Measurements from ENCODE around the gene GPR153. TPM values are rescaled to one million over a fixed set of nuclear protein-coding genes. Genes with fewer than 3 reads are reported as not detected.

GPR153 gene
- total RNA-seq, 1 donor from 2014 or later: 1.5 TPM

GRCh38 chr1:6281511-6282402 lies 20.9 kb upstream of the GPR153 start:
- Mint-ChIP-seq H3K4me1 (ENCODE audit: low read depth) (no peaks in the 10 kb centered on the region), H3K36me3 (ENCODE audit: low read depth) (no peaks in the 10 kb centered on the region), H3K27ac (no peak overlapping the region), H3K27me3 (ENCODE audit: low read depth) (no peaks in the 10 kb centered on the region), H3K4me3 (ENCODE audit: low read depth) (no peak overlapping the region), H3K9me3 (no peaks in the 10 kb centered on the region)
- no peak for DNase-seq (ENCODE audit: low spot score)
- intact Hi-C loops (cut with micrococcal nuclease): no loop called here

DNA sequence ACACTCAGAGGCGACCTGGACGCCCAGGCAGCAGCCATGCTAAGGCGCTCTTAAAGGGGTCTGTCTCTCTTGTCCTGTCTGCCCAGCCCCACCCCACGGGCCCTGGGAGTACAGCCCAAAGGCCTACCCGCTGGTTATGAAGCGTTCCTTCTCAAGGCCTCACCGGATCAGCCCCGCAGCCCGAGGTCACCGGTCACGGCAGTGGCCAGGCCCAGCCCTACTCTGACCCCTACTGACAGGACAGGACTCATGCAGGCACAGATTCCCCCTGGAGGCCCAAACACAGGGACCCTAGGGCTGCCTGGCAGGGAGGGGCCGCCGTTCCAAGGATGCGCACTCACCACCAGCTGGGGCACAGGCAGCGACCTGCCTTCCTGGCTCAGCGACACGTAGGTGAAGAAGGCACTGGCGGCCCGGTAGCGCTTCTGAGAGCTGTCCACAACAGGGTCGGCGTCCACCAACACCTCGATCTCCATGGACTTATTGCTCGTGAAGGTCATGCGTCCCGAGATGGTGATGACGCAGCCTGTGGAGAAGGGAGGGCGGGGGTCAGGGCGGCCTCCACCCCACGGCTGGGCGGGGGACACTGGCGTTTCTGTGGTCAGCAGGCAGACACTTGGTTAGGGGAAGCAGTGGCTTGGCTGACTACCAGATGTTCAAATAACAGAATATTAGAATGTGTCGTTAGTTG lies 20.0 kb upstream of the GPR153 start:
- Mint-ChIP-seq H3K27ac (no peak overlapping the region), H3K4me1 (ENCODE audit: low read depth) (no peaks in the 10 kb centered on the region), H3K27me3 (ENCODE audit: low read depth) (no peaks in the 10 kb centered on the region), H3K4me3 (ENCODE audit: low read depth) (no peak overlapping the region), H3K9me3 (no peaks in the 10 kb centered on the region), H3K36me3 (ENCODE audit: low read depth) (no peaks in the 10 kb centered on the region)
- intact Hi-C loops (cut with micrococcal nuclease): no loop called here
- no peak for DNase-seq (ENCODE audit: low spot score)

- intact Hi-C loops (cut with micrococcal nuclease): no loop called here
- no peaks in the 10 kb centered on the region for H3K9me3 Mint-ChIP-seq
- no peaks in the 10 kb centered on the region for H3K4me1 Mint-ChIP-seq (ENCODE audit: low read depth)
- no peak for DNase-seq (ENCODE audit: low spot score)
- H3K4me3 Mint-ChIP-seq (ENCODE audit: low read depth): no peak overlapping the region
- no peaks in the 10 kb centered on the region for H3K27me3 Mint-ChIP-seq (ENCODE audit: low read depth)
- no peak overlapping the region for H3K27ac Mint-ChIP-seq
- no peaks in the 10 kb centered on the region for H3K36me3 Mint-ChIP-seq (ENCODE audit: low read depth)
Measured at GRCh38 chr1:6279613-6280383, 18.9 kb upstream of the GPR153 start.

DNA sequence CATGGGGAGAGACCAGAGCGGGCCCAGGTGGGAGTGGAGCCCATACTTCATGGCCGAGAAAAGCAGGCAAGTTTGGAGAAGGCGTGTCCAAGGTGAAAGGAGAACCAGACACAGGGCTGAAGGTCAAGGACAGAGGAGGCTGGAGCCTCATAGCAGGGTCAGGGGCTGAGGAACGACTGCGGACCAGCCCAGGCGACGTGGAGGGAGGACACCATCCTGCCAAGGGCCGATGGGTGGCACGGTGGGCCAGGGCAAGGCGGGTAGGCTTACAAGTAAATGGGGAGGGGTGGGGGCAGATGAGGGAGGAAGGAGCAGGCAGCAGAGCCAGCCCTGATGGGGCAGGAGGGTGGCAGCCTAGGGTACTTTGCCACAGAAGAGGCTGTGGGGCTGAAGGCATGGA lies 18.2 kb upstream of the GPR153 start:
- no peaks in the 10 kb centered on the region for H3K4me1 Mint-ChIP-seq (ENCODE audit: low read depth)
- H3K9me3 Mint-ChIP-seq: no peaks in the 10 kb centered on the region
- no peak overlapping the region for H3K4me3 Mint-ChIP-seq (ENCODE audit: low read depth)
- intact Hi-C loops (cut with micrococcal nuclease): no loop called here
- no peak for DNase-seq (ENCODE audit: low spot score)
- H3K36me3 Mint-ChIP-seq (ENCODE audit: low read depth): no peaks in the 10 kb centered on the region
- H3K27me3 Mint-ChIP-seq (ENCODE audit: low read depth): no peaks in the 10 kb centered on the region
- H3K27ac Mint-ChIP-seq: no peak overlapping the region

GRCh38 chr1:6278263-6278662 lies 17.4 kb upstream of the GPR153 start:
- H3K4me3 Mint-ChIP-seq (ENCODE audit: low read depth): no peak overlapping the region

GRCh38 chr1:6276811-6277555 lies 16.1 kb upstream of the GPR153 start:
- no peaks in the 10 kb centered on the region for H3K36me3 Mint-ChIP-seq (ENCODE audit: low read depth)
- no peak overlapping the region for H3K27ac Mint-ChIP-seq

More at GRCh38 chr1:6278263-6278662, 17.4 kb upstream of the GPR153 start:
- no peaks in the 10 kb centered on the region for H3K4me1 Mint-ChIP-seq (ENCODE audit: low read depth)
- no peaks in the 10 kb centered on the region for H3K9me3 Mint-ChIP-seq
- no peak overlapping the region for H3K27ac Mint-ChIP-seq
- no peaks in the 10 kb centered on the region for H3K36me3 Mint-ChIP-seq (ENCODE audit: low read depth)
- intact Hi-C loops (cut with micrococcal nuclease): no loop called here
- no peak for DNase-seq (ENCODE audit: low spot score)
- no peaks in the 10 kb centered on the region for H3K27me3 Mint-ChIP-seq (ENCODE audit: low read depth)

GRCh38 chr1:6275826-6276782 lies 15.2 kb upstream of the GPR153 start:
- no peak for DNase-seq (ENCODE audit: low spot score)
- Mint-ChIP-seq H3K9me3 (no peaks in the 10 kb centered on the region), H3K4me3 (ENCODE audit: low read depth) (no peak overlapping the region), H3K27ac (no peak overlapping the region), H3K36me3 (ENCODE audit: low read depth) (no peaks in the 10 kb centered on the region), H3K27me3 (ENCODE audit: low read depth) (no peaks in the 10 kb centered on the region), H3K4me1 (ENCODE audit: low read depth) (no peaks in the 10 kb centered on the region)
- intact Hi-C loops (cut with micrococcal nuclease): no loop called here

More at GRCh38 chr1:6276811-6277555, 16.1 kb upstream of the GPR153 start:
- no peak overlapping the region for H3K4me3 Mint-ChIP-seq (ENCODE audit: low read depth)
- no peaks in the 10 kb centered on the region for H3K27me3 Mint-ChIP-seq (ENCODE audit: low read depth)
- no peak for DNase-seq (ENCODE audit: low spot score)
- no peaks in the 10 kb centered on the region for H3K9me3 Mint-ChIP-seq
- intact Hi-C loops (cut with micrococcal nuclease): no loop called here
- H3K4me1 Mint-ChIP-seq (ENCODE audit: low read depth): no peaks in the 10 kb centered on the region

GRCh38 chr1:6274622-6275139 lies 13.8 kb upstream of the GPR153 start:
- H3K27me3 Mint-ChIP-seq (ENCODE audit: low read depth): no peaks in the 10 kb centered on the region
- no peaks in the 10 kb centered on the region for H3K36me3 Mint-ChIP-seq (ENCODE audit: low read depth)
- no peak overlapping the region for H3K27ac Mint-ChIP-seq
- intact Hi-C loops (cut with micrococcal nuclease): no loop called here
- no peaks in the 10 kb centered on the region for H3K9me3 Mint-ChIP-seq
- DNase-seq (ENCODE audit: low spot score): no peak
- H3K4me3 Mint-ChIP-seq (ENCODE audit: low read depth): no peak overlapping the region
- no peaks in the 10 kb centered on the region for H3K4me1 Mint-ChIP-seq (ENCODE audit: low read depth)

- no peak overlapping the region for H3K4me3 Mint-ChIP-seq (ENCODE audit: low read depth)
- no peak overlapping the region for H3K27ac Mint-ChIP-seq
Measured at GRCh38 chr1:6274102-6274501, 13.2 kb upstream of the GPR153 start.

DNA sequence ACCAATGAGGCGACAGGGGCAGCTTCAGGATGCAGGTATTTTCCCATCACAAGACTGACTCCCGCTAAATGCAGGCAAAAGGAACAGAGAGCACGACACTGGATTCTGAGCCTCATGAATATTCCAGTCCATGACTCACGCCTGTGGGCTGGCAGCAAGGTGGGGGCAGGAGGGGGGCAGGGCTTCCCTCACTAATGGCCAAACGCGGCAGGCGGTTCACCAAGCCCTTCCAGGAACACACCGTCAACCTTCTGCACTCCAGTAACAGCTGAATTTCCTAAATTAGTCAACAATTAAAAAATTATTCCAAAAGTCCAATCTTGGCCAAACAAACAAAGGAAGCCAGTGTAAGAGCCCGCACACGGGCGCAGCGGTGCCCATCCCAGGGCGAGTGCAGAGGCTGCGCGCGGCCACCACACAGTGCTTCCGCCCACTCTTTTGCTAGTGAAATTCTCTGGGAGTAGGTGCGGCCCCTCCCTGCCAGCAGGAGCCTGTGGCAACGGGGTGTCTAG lies 12.5 kb upstream of the GPR153 start:
- intact Hi-C loops (cut with micrococcal nuclease): no loop called here
- Mint-ChIP-seq H3K4me3 (ENCODE audit: low read depth) (no peak overlapping the region), H3K27me3 (ENCODE audit: low read depth) (no peaks in the 10 kb centered on the region), H3K36me3 (ENCODE audit: low read depth) (no peaks in the 10 kb centered on the region), H3K9me3 (no peaks in the 10 kb centered on the region), H3K4me1 (ENCODE audit: low read depth) (no peaks in the 10 kb centered on the region), H3K27ac (no peak overlapping the region)
- DNase-seq (ENCODE audit: low spot score): no peak

More at GRCh38 chr1:6274102-6274501, 13.2 kb upstream of the GPR153 start:
- DNase-seq (ENCODE audit: low spot score): no peak
- H3K9me3 Mint-ChIP-seq: no peaks in the 10 kb centered on the region
- no peaks in the 10 kb centered on the region for H3K4me1 Mint-ChIP-seq (ENCODE audit: low read depth)
- no peaks in the 10 kb centered on the region for H3K36me3 Mint-ChIP-seq (ENCODE audit: low read depth)
- intact Hi-C loops (cut with micrococcal nuclease): no loop called here
- H3K27me3 Mint-ChIP-seq (ENCODE audit: low read depth): no peaks in the 10 kb centered on the region

DNA sequence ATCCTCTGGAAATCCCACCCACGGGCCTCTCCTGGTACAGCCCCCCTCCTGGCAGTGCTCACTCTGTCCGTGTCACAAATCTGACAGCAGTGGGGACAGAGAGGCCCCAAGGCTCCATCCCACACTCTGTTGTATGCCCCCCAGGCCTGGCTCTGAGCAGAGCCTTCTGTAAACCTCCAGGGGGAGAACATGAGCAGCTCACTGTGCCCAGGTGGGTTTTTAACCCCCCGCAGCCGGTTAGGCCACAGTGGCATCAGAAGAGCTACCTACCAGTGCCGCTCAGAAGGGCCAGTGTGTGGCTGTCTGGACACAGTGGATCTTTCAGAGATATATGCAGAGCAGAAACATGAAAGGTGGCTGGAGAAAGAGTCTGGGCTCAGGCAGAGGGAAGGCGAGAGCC lies 12.0 kb upstream of the GPR153 start:
- no peaks in the 10 kb centered on the region for H3K9me3 Mint-ChIP-seq

More for the DNA sequence above, 12.0 kb upstream of the GPR153 start:
- no peaks in the 10 kb centered on the region for H3K4me1 Mint-ChIP-seq (ENCODE audit: low read depth)
- no peak for DNase-seq (ENCODE audit: low spot score)
- no peak overlapping the region for H3K4me3 Mint-ChIP-seq (ENCODE audit: low read depth)
- intact Hi-C loops (cut with micrococcal nuclease): no loop called here
- no peaks in the 10 kb centered on the region for H3K27me3 Mint-ChIP-seq (ENCODE audit: low read depth)
- H3K27ac Mint-ChIP-seq: no peak overlapping the region
- H3K36me3 Mint-ChIP-seq (ENCODE audit: low read depth): no peaks in the 10 kb centered on the region
